Effector memory CD4-positive, alpha-beta T cell (primary cell): ENCODE measurements around the gene ADGRA1.

Experiments used
- DNase-seq, 3 donors: peaks; one replicate each; pipeline ENCODE4 v3.0.0-alpha.2; 2020
- H3K27ac ChIP-seq: 2 replicates; pipeline ENCODE4 v1.7.0; 2013; ENCODE audit warnings: mild to moderate bottlenecking, low read length, moderate library complexity; ENCODE audit not compliant: insufficient read depth, poor library complexity, severe bottlenecking
- H3K27me3 ChIP-seq: replicated peaks from 2 replicates; pipeline ENCODE4 v1.7.0; 2013; ENCODE audit warnings: mild to moderate bottlenecking, low read length; ENCODE audit not compliant: insufficient read depth, control insufficient read depth, poor library complexity, severe bottlenecking
- H3K36me3 ChIP-seq: 2 replicates; pipeline ENCODE4 v1.7.0; 2013; ENCODE audit warnings: mild to moderate bottlenecking, low read length, moderate library complexity; ENCODE audit not compliant: control insufficient read depth, insufficient read depth
- H3K4me1 ChIP-seq: 2 replicates; pipeline ENCODE4 v1.7.0; 2013; ENCODE audit warnings: low read length, mild to moderate bottlenecking; ENCODE audit not compliant: control insufficient read depth, insufficient read depth, poor library complexity, severe bottlenecking
- H3K4me3 ChIP-seq: 2 replicates; pipeline ENCODE4 v1.7.0; 2013; ENCODE audit warnings: low read length, low read depth, mild to moderate bottlenecking; ENCODE audit not compliant: insufficient read depth, poor library complexity, severe bottlenecking
- H3K9me3 ChIP-seq: 2 replicates; pipeline ENCODE4 v1.7.0; 2013; ENCODE audit warnings: mild to moderate bottlenecking, low read length, moderate library complexity; ENCODE audit not compliant: control insufficient read depth

Gene ADGRA1

GRCh38 chr10:133179651-133180050, 91.9 kb downstream of the ADGRA1 start:
- Histone ChIP-seq H3K27me3 (no peaks in the 10 kb centered on the region), H3K4me1 (no peaks in the 10 kb centered on the region), H3K27ac (no peak overlapping the region), H3K9me3 (no peaks in the 10 kb centered on the region), H3K4me3 (no peak overlapping the region), H3K36me3 (no peaks in the 10 kb centered on the region)
- DNase-seq, result no peak

DNA sequence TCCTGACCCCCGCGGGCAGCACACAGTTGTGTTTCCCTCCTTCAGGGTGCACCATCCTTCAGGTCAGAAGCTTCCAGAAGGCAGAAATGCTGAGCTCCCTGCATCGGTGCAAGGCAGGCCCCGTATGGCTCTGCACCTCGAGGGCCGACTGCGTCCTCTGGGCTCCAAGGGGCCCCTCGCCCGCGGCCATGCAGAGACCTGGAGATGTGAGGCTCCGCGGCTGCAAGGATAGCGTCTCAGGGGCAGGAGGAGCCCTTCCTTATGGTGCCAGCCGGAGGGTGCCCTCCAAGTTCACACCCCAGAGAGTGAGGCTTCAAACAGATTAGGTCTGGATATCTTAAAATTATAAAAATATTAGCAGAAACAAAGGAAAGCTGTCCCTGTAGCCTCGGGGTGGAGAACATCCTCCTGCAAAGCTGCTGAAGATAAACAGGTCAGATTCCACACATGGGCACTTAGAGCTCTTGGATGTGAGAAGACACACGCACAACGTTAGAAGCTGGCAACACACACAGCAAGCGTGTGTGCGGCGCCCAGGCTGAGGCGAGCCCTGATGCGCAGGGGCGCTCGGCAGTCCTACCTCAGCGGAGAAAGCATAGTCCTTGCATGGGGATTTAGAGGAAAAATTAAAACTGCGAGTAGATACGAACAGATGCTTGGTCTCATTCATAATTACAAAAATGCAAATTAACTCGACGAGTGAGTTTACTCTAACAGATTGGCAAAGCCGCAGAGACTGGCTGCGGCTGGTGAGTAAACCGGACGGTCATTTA, 92.7 kb downstream of the ADGRA1 start:
- Histone ChIP-seq H3K4me1 (no peaks in the 10 kb centered on the region), H3K36me3 (no peaks in the 10 kb centered on the region), H3K27me3 (no peaks in the 10 kb centered on the region), H3K4me3 (no peak overlapping the region), H3K27ac (no peak overlapping the region), H3K9me3 (no peaks in the 10 kb centered on the region)
- DNase-seq, result no peak

- Histone ChIP-seq H3K36me3 (no peaks in the 10 kb centered on the region), H3K27ac (no peak overlapping the region), H3K4me1 (no peaks in the 10 kb centered on the region), H3K4me3 (no peak overlapping the region), H3K9me3 (no peaks in the 10 kb centered on the region), H3K27me3 (no peaks in the 10 kb centered on the region)
- no peak for DNase-seq
These were observed 93.4 kb downstream of the ADGRA1 start for GRCh38 chr10:133180965-133181639.
